Stimulated activated effector memory CD8-positive, alpha-beta T cell treated with anti-CD3 and anti-CD28 coated beads, Interleukin-12 subunit alpha, Interleukin-12 subunit beta, amount 100 ng/mL, for 72 hours (primary cell): Measurements from ENCODE around the gene TLE3.

ENCODE experiments used
- ATAC-seq: fragments of 150-1000 bp; cut with Tn5 transposase; 2 replicates; pipeline ENCODE4 v1.10.0; 2021
- DNase-seq, 2 donors: peaks; one replicate each; pipeline ENCODE4 v3.0.0; 2021 to 2022; ENCODE audit warnings: low spot score in 2 of 2
- H3K27ac Mint-ChIP-seq: one replicate; pipeline ENCODE4 v1.8.0; 2022; ENCODE audit warnings: mild to moderate bottlenecking, mixed read lengths
- H3K36me3 Mint-ChIP-seq: one replicate; pipeline ENCODE4 v1.8.0; 2022; ENCODE audit warnings: mild to moderate bottlenecking, mixed read lengths
- H3K4me1 Mint-ChIP-seq: one replicate; pipeline ENCODE4 v1.8.0; 2022; ENCODE audit warnings: mixed read lengths
- H3K4me3 Mint-ChIP-seq: one replicate; pipeline ENCODE4 v1.8.0; 2022; ENCODE audit warnings: mild to moderate bottlenecking, mixed read lengths
- H3K9me3 Mint-ChIP-seq: one replicate; pipeline ENCODE4 v1.8.0; 2022; ENCODE audit warnings: mixed read lengths

The TLE3 gene

GRCh38 chr15:70018646-70019600 lies 78.8 kb downstream of the TLE3 start:
- peaks cover 16% of the 10 kb centered on the region for H3K4me1 Mint-ChIP-seq
- H3K36me3 Mint-ChIP-seq = no peaks in the 10 kb centered on the region
- H3K27ac Mint-ChIP-seq = peak overlapping the region; percentile 45
- no peaks in the 10 kb centered on the region for H3K9me3 Mint-ChIP-seq
- DNase-seq = no peak
- H3K4me3 Mint-ChIP-seq = no peak overlapping the region
- ATAC-seq = no peak

- no peaks in the 10 kb centered on the region for H3K9me3 Mint-ChIP-seq
- H3K4me1 Mint-ChIP-seq = peaks cover 5% of the 10 kb centered on the region
- no peaks in the 10 kb centered on the region for H3K36me3 Mint-ChIP-seq
- H3K27ac Mint-ChIP-seq = no peak overlapping the region
- no peak overlapping the region for H3K4me3 Mint-ChIP-seq
- no peak for DNase-seq
- no peak for ATAC-seq
These were observed 79.9 kb downstream of the TLE3 start for GRCh38 chr15:70017801-70018200.

GRCh38 chr15:70017025-70017424 lies 80.7 kb downstream of the TLE3 start:
- Mint-ChIP-seq H3K36me3 (no peaks in the 10 kb centered on the region), H3K4me1 (no peaks in the 10 kb centered on the region), H3K27ac (no peak overlapping the region), H3K9me3 (no peaks in the 10 kb centered on the region), H3K4me3 (no peak overlapping the region)
- ATAC-seq = no peak
- no peak for DNase-seq

- H3K36me3 Mint-ChIP-seq = no peaks in the 10 kb centered on the region
- H3K4me3 Mint-ChIP-seq = no peak overlapping the region
- DNase-seq (no peak), ATAC-seq (no peak)
- H3K4me1 Mint-ChIP-seq = no peaks in the 10 kb centered on the region
- no peak overlapping the region for H3K27ac Mint-ChIP-seq
- no peaks in the 10 kb centered on the region for H3K9me3 Mint-ChIP-seq
These were observed 81.2 kb downstream of the TLE3 start for GRCh38 chr15:70016511-70016994.

GRCh38 chr15:70014860-70015490 lies 82.7 kb downstream of the TLE3 start:
- H3K36me3 Mint-ChIP-seq = no peaks in the 10 kb centered on the region
- no peak overlapping the region for H3K27ac Mint-ChIP-seq
- H3K4me3 Mint-ChIP-seq = no peak overlapping the region
- ATAC-seq (peak; percentile 31), DNase-seq (no peak)
- H3K4me1 Mint-ChIP-seq = no peaks in the 10 kb centered on the region
- H3K9me3 Mint-ChIP-seq = no peaks in the 10 kb centered on the region

- Mint-ChIP-seq H3K4me3 (no peak overlapping the region), H3K4me1 (no peaks in the 10 kb centered on the region), H3K36me3 (no peaks in the 10 kb centered on the region), H3K9me3 (no peaks in the 10 kb centered on the region), H3K27ac (no peak overlapping the region)
- DNase-seq = no peak
- ATAC-seq = no peak
These were observed 83.4 kb downstream of the TLE3 start for GRCh38 chr15:70014331-70014730.

- Mint-ChIP-seq H3K4me3 (no peak overlapping the region), H3K4me1 (no peaks in the 10 kb centered on the region), H3K36me3 (no peaks in the 10 kb centered on the region), H3K27ac (no peak overlapping the region), H3K9me3 (no peaks in the 10 kb centered on the region)
- DNase-seq (no peak), ATAC-seq (no peak)
These were observed 83.9 kb downstream of the TLE3 start for GRCh38 chr15:70013656-70014313.

GRCh38 chr15:70012895-70013294 lies 84.8 kb downstream of the TLE3 start:
- H3K4me3 Mint-ChIP-seq = no peak overlapping the region
- DNase-seq = no peak
- no peaks in the 10 kb centered on the region for H3K9me3 Mint-ChIP-seq
- no peak for ATAC-seq
- H3K4me1 Mint-ChIP-seq = no peaks in the 10 kb centered on the region
- no peaks in the 10 kb centered on the region for H3K36me3 Mint-ChIP-seq
- H3K27ac Mint-ChIP-seq = no peak overlapping the region

GRCh38 chr15:70008697-70009290 lies 88.9 kb downstream of the TLE3 start:
- ATAC-seq = no peak
- H3K36me3 Mint-ChIP-seq = no peaks in the 10 kb centered on the region
- no peak for DNase-seq
- no peak overlapping the region for H3K4me3 Mint-ChIP-seq
- H3K9me3 Mint-ChIP-seq = no peaks in the 10 kb centered on the region
- H3K27ac Mint-ChIP-seq = no peak overlapping the region
- peaks cover 5% of the 10 kb centered on the region for H3K4me1 Mint-ChIP-seq

- peaks cover 5% of the 10 kb centered on the region for H3K4me1 Mint-ChIP-seq
- no peak for ATAC-seq
- peaks cover 3% of the 10 kb centered on the region for H3K9me3 Mint-ChIP-seq
- no peak overlapping the region for H3K4me3 Mint-ChIP-seq
- H3K27ac Mint-ChIP-seq = no peak overlapping the region
- no peak for DNase-seq
- H3K36me3 Mint-ChIP-seq = no peaks in the 10 kb centered on the region
These were observed 91.2 kb downstream of the TLE3 start for GRCh38 chr15:70006259-70007147.

- Mint-ChIP-seq H3K4me1 (peaks cover 5% of the 10 kb centered on the region), H3K27ac (no peak overlapping the region), H3K9me3 (peaks cover 3% of the 10 kb centered on the region), H3K36me3 (no peaks in the 10 kb centered on the region), H3K4me3 (no peak overlapping the region)
- DNase-seq (no peak), ATAC-seq (no peak)
These were observed 92.9 kb downstream of the TLE3 start for GRCh38 chr15:70004826-70005225.

- H3K27ac Mint-ChIP-seq = no peak overlapping the region
- H3K9me3 Mint-ChIP-seq = peaks cover 3% of the 10 kb centered on the region
- H3K36me3 Mint-ChIP-seq = no peaks in the 10 kb centered on the region
- H3K4me1 Mint-ChIP-seq = peaks cover 5% of the 10 kb centered on the region
- H3K4me3 Mint-ChIP-seq = no peak overlapping the region
- ATAC-seq (no peak), DNase-seq (no peak)
These were observed 94.8 kb downstream of the TLE3 start for GRCh38 chr15:70002897-70003296.

GRCh38 chr15:70001859-70002258 lies 95.9 kb downstream of the TLE3 start:
- Mint-ChIP-seq H3K27ac (no peak overlapping the region), H3K4me1 (peaks cover 4% of the 10 kb centered on the region), H3K4me3 (no peak overlapping the region), H3K36me3 (no peaks in the 10 kb centered on the region), H3K9me3 (peaks cover 3% of the 10 kb centered on the region)
- DNase-seq (no peak), ATAC-seq (no peak)

- H3K9me3 Mint-ChIP-seq = peaks cover 3% of the 10 kb centered on the region
- no peaks in the 10 kb centered on the region for H3K36me3 Mint-ChIP-seq
- H3K4me3 Mint-ChIP-seq = no peak overlapping the region
- DNase-seq = no peak
- no peak overlapping the region for H3K27ac Mint-ChIP-seq
- H3K4me1 Mint-ChIP-seq = no peaks in the 10 kb centered on the region
- ATAC-seq = no peak
These were observed 98.2 kb downstream of the TLE3 start for GRCh38 chr15:69999392-70000085.
